Thyroid gland (tissue), 4 donors: ENCODE results near the gene C13orf46. TPM values are rescaled to one million over a fixed set of nuclear protein-coding genes. Genes with fewer than 3 reads are reported as not detected.

Experiments used
- DNase-seq, 2 donors: peaks; one replicate each; pipeline ENCODE4 v3.0.0-alpha.2; 2019
- H3K27ac ChIP-seq, 3 donors: fragments of 200-600 bp; sonication (generic); 1 replicate in 2 of 3; 2 replicates in 1 of 3; pipeline ENCODE4 v1.5.1; 2016 to 2019; ENCODE audit warnings: mild to moderate bottlenecking in 1 of 3, moderate library complexity in 1 of 3
- H3K27me3 ChIP-seq: fragments of 200-600 bp; sonication (generic); one replicate; pipeline ENCODE4 v1.5.1; 2019
- H3K36me3 ChIP-seq, 2 donors: fragments of 200-600 bp; sonication (generic); one replicate each; pipeline ENCODE4 v1.5.1; 2016 to 2019
- H3K4me1 ChIP-seq, 2 donors: fragments of 200-600 bp; sonication (generic); one replicate each; pipeline ENCODE4 v1.5.1; 2017 to 2019
- H3K4me3 ChIP-seq, 3 donors: fragments of 200-600 bp; sonication (generic); replicated peaks in 1 of 3; 1 replicate in 2 of 3; 2 replicates in 1 of 3; pipeline ENCODE4 v1.5.1; 2016; ENCODE audit warnings: mild to moderate bottlenecking in 1 of 3
- H3K9me3 ChIP-seq: fragments of 200-600 bp; sonication (generic); one replicate; pipeline ENCODE4 v1.5.1; 2017
- POLR2A ChIP-seq, 2 donors: fragments of 450-650 bp; IDR thresholded peaks; one replicate each; pipeline ENCODE4 v1.6.1; 2017; ENCODE audit warnings: antibody characterized with exemption in 2 of 2, mild to moderate bottlenecking in 2 of 2, moderate library complexity in 1 of 2
- WGBS, 2 donors: methylation state at CpG; one replicate each; pipeline ENCODE4 v1.1.5; 2017; 5-methylcytosine and 5-hydroxymethylcytosine counted together
- intact Hi-C: fragments of 100-400 bp; cut with DNase I; formaldehyde crosslinking; loops from one replicate; pipeline ENCODE4 v1.15.1; 2023
- total RNA-seq, 4 donors: library from RNA; depleted of rRNA; stranded (reverse); fragments of >200 nt; gene quantifications; one replicate each; pipeline ENCODE4 v1.2.3, GENCODE V29; 2016
- TF ChIP-seq, protein P1 (sequence below), 6 experiments: fragments of 200-600 bp in 3 of 6; fragments of 450-650 bp in 3 of 6; sonication (generic) in 3 of 6; IDR thresholded peaks; one replicate each; pipeline ENCODE4 v1.5.1; 2016 to 2019; ENCODE audit warnings: antibody characterized with exemption in 6 of 6, mild to moderate bottlenecking in 2 of 6, inconsistent platforms in 1 of 6, moderate library complexity in 1 of 6

C13orf46 gene
- total RNA-seq, 4 donors from 2014 or later = 0.67 to 9.4 (median 4.3) TPM

- Histone ChIP-seq H3K9me3 (no peaks in the 10 kb centered on the region), H3K27ac (peak overlapping the region in 2 of 3 donors; percentile 11 to 77), H3K4me1 (peaks cover 5 to 9% of the 10 kb centered on the region in 2 donors), H3K4me3 (no peak overlapping the region), H3K27me3 (no peaks in the 10 kb centered on the region), H3K36me3 (no peaks in the 10 kb centered on the region)
- TF ChIP-seq, protein P1, sequence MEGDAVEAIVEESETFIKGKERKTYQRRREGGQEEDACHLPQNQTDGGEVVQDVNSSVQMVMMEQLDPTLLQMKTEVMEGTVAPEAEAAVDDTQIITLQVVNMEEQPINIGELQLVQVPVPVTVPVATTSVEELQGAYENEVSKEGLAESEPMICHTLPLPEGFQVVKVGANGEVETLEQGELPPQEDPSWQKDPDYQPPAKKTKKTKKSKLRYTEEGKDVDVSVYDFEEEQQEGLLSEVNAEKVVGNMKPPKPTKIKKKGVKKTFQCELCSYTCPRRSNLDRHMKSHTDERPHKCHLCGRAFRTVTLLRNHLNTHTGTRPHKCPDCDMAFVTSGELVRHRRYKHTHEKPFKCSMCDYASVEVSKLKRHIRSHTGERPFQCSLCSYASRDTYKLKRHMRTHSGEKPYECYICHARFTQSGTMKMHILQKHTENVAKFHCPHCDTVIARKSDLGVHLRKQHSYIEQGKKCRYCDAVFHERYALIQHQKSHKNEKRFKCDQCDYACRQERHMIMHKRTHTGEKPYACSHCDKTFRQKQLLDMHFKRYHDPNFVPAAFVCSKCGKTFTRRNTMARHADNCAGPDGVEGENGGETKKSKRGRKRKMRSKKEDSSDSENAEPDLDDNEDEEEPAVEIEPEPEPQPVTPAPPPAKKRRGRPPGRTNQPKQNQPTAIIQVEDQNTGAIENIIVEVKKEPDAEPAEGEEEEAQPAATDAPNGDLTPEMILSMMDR (IDR thresholded peaks at IDR 0.05) = no peak
- no peak for TF ChIP-seq POLR2A (IDR thresholded peaks at IDR 0.05)
- WGBS, 2 donors = 55 to 88% methylated on average over 1 of the region's 1 CpG
- intact Hi-C loops = no loop called here
- peak; percentile 40 to 59 for DNase-seq
Observed at GRCh38 chr13:113959198-113959597, 14.7 kb downstream of the C13orf46 start.

GRCh38 chr13:113958373-113958772, 15.5 kb downstream of the C13orf46 start:
- no peak overlapping the region for H3K4me3 ChIP-seq
- DNase-seq = peak; percentile 46
- TF ChIP-seq POLR2A (IDR thresholded peaks at IDR 0.05) = no peak
- intact Hi-C loops = no loop called here
- H3K9me3 ChIP-seq = no peaks in the 10 kb centered on the region
- H3K27me3 ChIP-seq = no peaks in the 10 kb centered on the region
- H3K4me1 ChIP-seq = peaks cover 5 to 9% of the 10 kb centered on the region in 2 donors
- H3K27ac ChIP-seq = no peak overlapping the region
- WGBS, 2 donors = 87 to 93% methylated on average over 21 to 22 of the region's 22 CpGs
- no peaks in the 10 kb centered on the region for H3K36me3 ChIP-seq

- Histone ChIP-seq H3K36me3 (no peaks in the 10 kb centered on the region), H3K4me3 (no peak overlapping the region), H3K27ac (no peak overlapping the region), H3K9me3 (no peaks in the 10 kb centered on the region), H3K4me1 (peaks cover 5 to 10% of the 10 kb centered on the region in 2 donors), H3K27me3 (no peaks in the 10 kb centered on the region)
- no peak for TF ChIP-seq POLR2A (IDR thresholded peaks at IDR 0.05)
- TF ChIP-seq, protein P1 (IDR thresholded peaks at IDR 0.05) = no peak
- DNase-seq = no peak
- intact Hi-C loops = no loop called here
- WGBS, 2 donors = 93 to 98% methylated on average over 12 to 14 of the region's 14 CpGs
Observed at GRCh38 chr13:113956571-113956970, 17.3 kb downstream of the C13orf46 start.

DNA sequence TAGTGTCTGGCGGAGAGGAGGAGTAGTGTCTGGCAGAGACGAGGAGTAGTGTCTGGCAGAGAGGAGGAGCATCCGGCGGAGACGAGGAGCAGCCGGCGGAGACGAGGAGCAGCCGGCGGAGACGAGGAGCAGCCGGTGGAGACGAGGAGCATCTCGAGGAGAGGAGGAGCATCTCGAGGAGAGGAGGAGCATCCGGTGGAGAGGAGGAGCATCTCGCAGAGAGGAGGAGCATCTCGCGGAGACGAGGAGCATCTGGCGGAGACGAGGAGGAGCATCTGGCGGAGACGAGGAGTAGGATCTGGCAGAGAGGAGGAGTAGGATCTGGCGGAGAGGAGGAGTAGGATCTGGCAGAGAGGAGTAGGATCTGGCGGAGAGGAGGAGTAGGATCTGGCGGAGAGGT, 18.2 kb downstream of the C13orf46 start:
- Histone ChIP-seq H3K36me3 (no peaks in the 10 kb centered on the region), H3K27me3 (no peaks in the 10 kb centered on the region), H3K4me1 (peaks cover 5 to 18% of the 10 kb centered on the region in 2 donors), H3K27ac (no peak overlapping the region), H3K9me3 (no peaks in the 10 kb centered on the region), H3K4me3 (no peak overlapping the region)
- 90 to 95% methylated on average over 27 of the region's 27 CpGs for WGBS, 2 donors
- TF ChIP-seq, protein P1 (IDR thresholded peaks at IDR 0.05) = no peak
- TF ChIP-seq POLR2A (IDR thresholded peaks at IDR 0.05) = no peak
- no peak for DNase-seq
- intact Hi-C loops = no loop called here

DNA sequence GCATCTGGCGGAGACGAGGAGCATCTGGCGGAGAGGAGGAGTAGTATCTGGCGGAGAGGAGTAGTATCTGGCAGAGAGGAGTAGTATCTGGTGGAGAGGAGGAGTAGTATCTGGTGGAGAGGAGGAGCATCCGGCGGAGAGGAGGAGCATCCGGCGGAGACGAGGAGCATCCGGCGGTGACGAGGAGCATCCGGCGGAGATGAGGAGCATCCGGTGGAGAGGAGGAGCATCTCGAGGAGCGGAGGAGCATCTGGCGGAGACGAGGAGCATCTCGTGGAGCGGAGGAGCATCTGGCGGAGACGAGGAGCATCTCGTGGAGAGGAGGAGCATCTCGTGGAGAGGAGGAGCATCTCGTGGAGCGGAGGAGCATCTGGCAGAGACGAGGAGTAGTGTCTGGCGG, 18.6 kb downstream of the C13orf46 start:
- WGBS, 2 donors = 88 to 93% methylated on average over 29 of the region's 29 CpGs
- TF ChIP-seq, protein P1 (IDR thresholded peaks at IDR 0.05) = no peak
- no peak for TF ChIP-seq POLR2A (IDR thresholded peaks at IDR 0.05)

More for the DNA sequence above, 18.6 kb downstream of the C13orf46 start:
- Histone ChIP-seq H3K27me3 (no peaks in the 10 kb centered on the region), H3K4me3 (no peak overlapping the region), H3K36me3 (no peaks in the 10 kb centered on the region), H3K4me1 (peaks cover under 1 to 15% of the 10 kb centered on the region in 2 donors), H3K9me3 (no peaks in the 10 kb centered on the region), H3K27ac (no peak overlapping the region)
- no peak for DNase-seq
- intact Hi-C loops = no loop called here
